Measurements from ENCODE around the gene SEMA3C.

SEMA3C gene

GRCh38 chr7:80781146-80781545 is 137.7 kb downstream of the SEMA3C start:
- no peak for DNase-seq (ENCODE audit: low spot score)
- Histone ChIP-seq H3K4me3 (ENCODE audit: severe bottlenecking) (no peak overlapping the region), H3K27ac (ENCODE audit: poor library complexity, severe bottlenecking) (peak overlapping the region; percentile 78), H3K27me3 (ENCODE audit: insufficient read depth, poor library complexity, severe bottlenecking) (no peaks in the 10 kb centered on the region), H3K4me1 (ENCODE audit: insufficient read depth, poor library complexity, severe bottlenecking) (peaks cover 58% of the 10 kb centered on the region), H3K36me3 (ENCODE audit: low read depth) (peaks cover 33% of the 10 kb centered on the region), H3K9me3 (ENCODE audit: severe bottlenecking) (no peaks in the 10 kb centered on the region)
- TF ChIP-seq CTCF (IDR thresholded peaks at IDR 0.05; ENCODE audit: poor library complexity, severe bottlenecking) = no peak
- peak; percentile 14 for ATAC-seq (ENCODE audit: low read depth)

GRCh38 chr7:80779456-80779855 is 139.4 kb downstream of the SEMA3C start:
- no peak for DNase-seq (ENCODE audit: low spot score)
- ATAC-seq (ENCODE audit: low read depth) = 0 out of 3 replicates have a peak, but pooled peaks have one; percentile 28
- peaks cover 29% of the 10 kb centered on the region for H3K36me3 ChIP-seq (ENCODE audit: low read depth)
- peaks cover 70% of the 10 kb centered on the region for H3K4me1 ChIP-seq (ENCODE audit: insufficient read depth, poor library complexity, severe bottlenecking)
- no peaks in the 10 kb centered on the region for H3K27me3 ChIP-seq (ENCODE audit: insufficient read depth, poor library complexity, severe bottlenecking)
- H3K27ac ChIP-seq (ENCODE audit: poor library complexity, severe bottlenecking) = peak overlapping the region; percentile 78
- no peak overlapping the region for H3K4me3 ChIP-seq (ENCODE audit: severe bottlenecking)
- no peak for TF ChIP-seq CTCF (IDR thresholded peaks at IDR 0.05; ENCODE audit: poor library complexity, severe bottlenecking)
- H3K9me3 ChIP-seq (ENCODE audit: severe bottlenecking) = no peaks in the 10 kb centered on the region

GRCh38 chr7:80775897-80776296 is 143.0 kb downstream of the SEMA3C start:
- DNase-seq (ENCODE audit: low spot score) (no peak), ATAC-seq (ENCODE audit: low read depth) (no peak)
- H3K9me3 ChIP-seq (ENCODE audit: severe bottlenecking) = no peaks in the 10 kb centered on the region
- H3K36me3 ChIP-seq (ENCODE audit: low read depth) = peaks cover 36% of the 10 kb centered on the region
- no peaks in the 10 kb centered on the region for H3K27me3 ChIP-seq (ENCODE audit: insufficient read depth, poor library complexity, severe bottlenecking)
- peak overlapping the region; percentile 6 for H3K27ac ChIP-seq (ENCODE audit: poor library complexity, severe bottlenecking)
- peaks cover 44% of the 10 kb centered on the region for H3K4me1 ChIP-seq (ENCODE audit: insufficient read depth, poor library complexity, severe bottlenecking)
- TF ChIP-seq CTCF (IDR thresholded peaks at IDR 0.05; ENCODE audit: poor library complexity, severe bottlenecking) = no peak
- H3K4me3 ChIP-seq (ENCODE audit: severe bottlenecking) = no peak overlapping the region

GRCh38 chr7:80775482-80775881 is 143.4 kb downstream of the SEMA3C start:
- Histone ChIP-seq H3K36me3 (ENCODE audit: low read depth) (peaks cover 40% of the 10 kb centered on the region), H3K27me3 (ENCODE audit: insufficient read depth, poor library complexity, severe bottlenecking) (no peaks in the 10 kb centered on the region), H3K4me3 (ENCODE audit: severe bottlenecking) (no peak overlapping the region), H3K4me1 (ENCODE audit: insufficient read depth, poor library complexity, severe bottlenecking) (peaks cover 40% of the 10 kb centered on the region), H3K9me3 (ENCODE audit: severe bottlenecking) (no peaks in the 10 kb centered on the region), H3K27ac (ENCODE audit: poor library complexity, severe bottlenecking) (no peak overlapping the region)
- ATAC-seq (ENCODE audit: low read depth) (peak; percentile 78), DNase-seq (ENCODE audit: low spot score) (no peak)
- TF ChIP-seq CTCF (IDR thresholded peaks at IDR 0.05; ENCODE audit: poor library complexity, severe bottlenecking) = no peak

- H3K4me3 ChIP-seq (ENCODE audit: severe bottlenecking) = no peak overlapping the region
- H3K36me3 ChIP-seq (ENCODE audit: low read depth) = peaks cover 45% of the 10 kb centered on the region
- ATAC-seq (ENCODE audit: low read depth) (no peak), DNase-seq (ENCODE audit: low spot score) (no peak)
- no peak for TF ChIP-seq CTCF (IDR thresholded peaks at IDR 0.05; ENCODE audit: poor library complexity, severe bottlenecking)
- no peak overlapping the region for H3K27ac ChIP-seq (ENCODE audit: poor library complexity, severe bottlenecking)
- H3K9me3 ChIP-seq (ENCODE audit: severe bottlenecking) = no peaks in the 10 kb centered on the region
- no peaks in the 10 kb centered on the region for H3K27me3 ChIP-seq (ENCODE audit: insufficient read depth, poor library complexity, severe bottlenecking)
- H3K4me1 ChIP-seq (ENCODE audit: insufficient read depth, poor library complexity, severe bottlenecking) = peaks cover 33% of the 10 kb centered on the region
Measured at GRCh38 chr7:80774843-80775242, 144.0 kb downstream of the SEMA3C start.
